SU-DHL-6 (cell line): ENCODE data around the gene PPHLN1.
A peak's percentile ranks its signal among the peaks of the same experiment; 100 is the strongest.

Source experiments
- H2AFZ ChIP-seq: fragments of 200-600 bp; sonication (generic); 2 replicates; pipeline ENCODE4 v1.6.1; 2014; ENCODE audit warnings: low read depth, mild to moderate bottlenecking, moderate library complexity, mixed read lengths, antibody characterized with exemption, low read length; ENCODE audit not compliant: severe bottlenecking
- H3F3A ChIP-seq: fragments of 200-600 bp; shearing (Covaris generic); 2 replicates; pipeline ENCODE4 v1.6.0; 2016; ENCODE audit warnings: antibody characterized with exemption, mild to moderate bottlenecking; ENCODE audit not compliant: insufficient read depth
- H3K27ac ChIP-seq: fragments of 200-600 bp; sonication (generic); 2 replicates; pipeline ENCODE4 v1.5.1; 2016; ENCODE audit warnings: low read depth, mild to moderate bottlenecking, low read length, moderate library complexity, mixed read lengths
- H3K27me3 ChIP-seq: fragments of 200-600 bp; sonication (generic), shearing (Covaris generic); 2 replicates; pipeline ENCODE4 v1.6.0; 2014; ENCODE audit warnings: mild to moderate bottlenecking, low read length
- H3K36me3 ChIP-seq: fragments of 200-600 bp; sonication (generic); 2 replicates; pipeline ENCODE4 v1.6.1; 2014; ENCODE audit warnings: mild to moderate bottlenecking, low read length, mixed read lengths
- H3K4me2 ChIP-seq: fragments of 300-600, 200-600 bp; shearing (Covaris generic), sonication (generic); 2 replicates; pipeline ENCODE4 v1.6.0; 2014; ENCODE audit warnings: low read length, low read depth, mild to moderate bottlenecking; ENCODE audit not compliant: poor library complexity, severe bottlenecking
- H3K4me3 ChIP-seq: fragments of 200-600 bp; sonication (generic); 2 replicates; pipeline ENCODE4 v1.5.1; 2014; ENCODE audit warnings: antibody characterized with exemption, low read length, mild to moderate bottlenecking, mixed read lengths; ENCODE audit not compliant: insufficient read depth, poor library complexity, severe bottlenecking
- H3K79me2 ChIP-seq: fragments of 200-600 bp; sonication (generic); 2 replicates; pipeline ENCODE4 v1.6.1; 2014; ENCODE audit warnings: mild to moderate bottlenecking, low read length, moderate library complexity; ENCODE audit not compliant: insufficient read depth
- H3K9ac ChIP-seq: fragments of 200-600 bp; sonication (generic); 2 replicates; pipeline ENCODE4 v1.7.0; 2014; ENCODE audit warnings: mild to moderate bottlenecking, low read length
- H3K9me2 ChIP-seq: fragments of 200-600 bp; sonication (generic); replicated peaks from 2 replicates; pipeline ENCODE4 v1.6.1; 2014; ENCODE audit warnings: low read length; ENCODE audit not compliant: insufficient read depth
- H3K9me3 ChIP-seq: fragments of 200-600 bp; sonication (generic); 2 replicates; pipeline ENCODE4 v1.6.1; 2014; ENCODE audit warnings: low read length, mixed read lengths; ENCODE audit not compliant: insufficient read depth
- H4K20me1 ChIP-seq: fragments of 200-600 bp; sonication (generic); 2 replicates; pipeline ENCODE4 v1.6.1; 2014; ENCODE audit warnings: low read depth, mild to moderate bottlenecking, antibody characterized with exemption, low read length, moderate library complexity, mixed read lengths
- EZH2phosphoT487 ChIP-seq: fragments of 200-600 bp; sonication (generic), shearing (Covaris generic); conservative IDR thresholded peaks from 2 replicates; pipeline ENCODE4 v1.6.1; 2018; ENCODE audit warnings: mild to moderate bottlenecking, antibody characterized with exemption, low read length, moderate library complexity, mixed read lengths
- TF ChIP-seq, protein P1 (sequence below): fragments of 200-600 bp; sonication (generic); IDR thresholded peaks from one replicate; pipeline ENCODE4 v1.5.1; 2017; ENCODE audit warnings: antibody characterized with exemption, mild to moderate bottlenecking, low read length, moderate library complexity; ENCODE audit not compliant: insufficient read depth, poor library complexity, severe bottlenecking

The PPHLN1 gene

DNA sequence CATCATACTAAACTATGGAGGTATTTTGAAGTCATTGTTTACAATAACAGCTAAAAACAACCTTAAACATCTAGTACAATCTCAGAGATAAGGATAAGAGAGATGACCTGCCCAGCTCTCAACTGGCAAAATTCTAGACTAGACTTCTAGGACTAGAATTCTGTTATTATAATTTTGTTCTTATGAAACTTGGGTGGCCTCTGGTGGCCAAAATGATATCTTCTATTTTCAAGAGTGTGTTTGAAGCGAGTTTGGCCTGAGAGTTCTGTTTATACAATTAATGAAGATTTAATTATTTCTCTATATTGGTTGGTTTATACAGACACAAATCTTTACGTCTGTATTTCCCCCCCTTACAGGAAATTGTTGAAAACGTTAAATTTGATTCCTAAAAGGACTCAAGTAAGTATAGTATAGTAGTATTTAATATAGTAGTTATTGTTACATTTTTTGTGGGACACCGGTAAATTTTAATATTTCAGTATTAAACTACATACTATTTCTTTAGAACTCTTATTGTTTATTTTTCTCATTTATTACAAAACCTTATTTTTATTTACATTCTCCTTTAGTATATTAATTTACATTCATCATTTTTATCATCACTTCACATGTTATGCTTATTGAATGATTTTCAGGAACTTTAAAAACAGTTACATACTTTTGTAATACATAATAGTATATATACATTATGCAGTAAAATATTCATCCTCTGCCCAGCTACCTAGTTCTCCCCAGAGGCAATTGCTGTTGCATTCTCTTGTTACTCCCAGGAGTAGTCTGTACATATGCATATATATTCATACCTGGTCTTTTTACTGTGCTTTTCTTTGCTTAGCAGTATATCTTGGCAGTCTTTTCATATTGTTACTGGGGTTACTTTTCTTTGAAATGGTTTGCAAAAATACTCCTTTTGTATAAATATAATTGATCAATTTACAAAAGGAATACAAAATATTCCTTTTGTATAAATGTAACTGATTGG lies 6.6 kb downstream of the PPHLN1 start:
- no peaks in the 10 kb centered on the region for H3K9me2 ChIP-seq
- H3K4me2 ChIP-seq, result peak overlapping the region; percentile 39
- H3K27ac ChIP-seq, result no peak overlapping the region
- H3K36me3 ChIP-seq, result peaks cover 11% of the 10 kb centered on the region
- H3K27me3 ChIP-seq, result no peaks in the 10 kb centered on the region
- H3K79me2 ChIP-seq, result peaks cover 95% of the 10 kb centered on the region
- H3F3A ChIP-seq, result peaks cover 15% of the 10 kb centered on the region; the same call in 1 of the 2 replicates
- TF ChIP-seq EZH2phosphoT487, result no peak
- TF ChIP-seq, protein P1, sequence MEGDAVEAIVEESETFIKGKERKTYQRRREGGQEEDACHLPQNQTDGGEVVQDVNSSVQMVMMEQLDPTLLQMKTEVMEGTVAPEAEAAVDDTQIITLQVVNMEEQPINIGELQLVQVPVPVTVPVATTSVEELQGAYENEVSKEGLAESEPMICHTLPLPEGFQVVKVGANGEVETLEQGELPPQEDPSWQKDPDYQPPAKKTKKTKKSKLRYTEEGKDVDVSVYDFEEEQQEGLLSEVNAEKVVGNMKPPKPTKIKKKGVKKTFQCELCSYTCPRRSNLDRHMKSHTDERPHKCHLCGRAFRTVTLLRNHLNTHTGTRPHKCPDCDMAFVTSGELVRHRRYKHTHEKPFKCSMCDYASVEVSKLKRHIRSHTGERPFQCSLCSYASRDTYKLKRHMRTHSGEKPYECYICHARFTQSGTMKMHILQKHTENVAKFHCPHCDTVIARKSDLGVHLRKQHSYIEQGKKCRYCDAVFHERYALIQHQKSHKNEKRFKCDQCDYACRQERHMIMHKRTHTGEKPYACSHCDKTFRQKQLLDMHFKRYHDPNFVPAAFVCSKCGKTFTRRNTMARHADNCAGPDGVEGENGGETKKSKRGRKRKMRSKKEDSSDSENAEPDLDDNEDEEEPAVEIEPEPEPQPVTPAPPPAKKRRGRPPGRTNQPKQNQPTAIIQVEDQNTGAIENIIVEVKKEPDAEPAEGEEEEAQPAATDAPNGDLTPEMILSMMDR, result peak; percentile 45
- H3K9me3 ChIP-seq, result no peaks in the 10 kb centered on the region
- no peak overlapping the region for H3K9ac ChIP-seq
- no peak overlapping the region for H3K4me3 ChIP-seq
- H2AFZ ChIP-seq, result no peak overlapping the region
- H4K20me1 ChIP-seq, result peaks cover 41% of the 10 kb centered on the region

DNA sequence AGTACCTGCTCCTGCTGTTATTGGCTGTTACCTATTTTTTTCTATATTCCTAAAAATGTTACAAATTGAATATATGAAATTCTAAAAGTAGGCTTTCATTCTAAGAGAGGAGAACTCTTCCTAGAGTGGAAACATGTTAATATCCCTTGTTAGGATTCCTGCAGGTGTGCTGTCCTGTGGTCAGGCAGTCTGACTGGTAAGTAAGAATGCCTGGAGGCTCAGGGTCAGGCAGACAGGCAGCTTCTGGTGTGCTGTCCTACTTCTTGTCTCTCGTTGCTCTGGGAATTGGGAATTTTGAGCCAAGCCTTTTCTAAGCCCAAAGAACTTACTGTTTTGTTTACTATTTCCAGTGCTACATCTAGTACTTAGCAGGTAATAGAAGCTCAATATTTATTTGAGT lies 10.3 kb downstream of the PPHLN1 start:
- peaks cover 12% of the 10 kb centered on the region; the same call in 1 of the 2 replicates for H3F3A ChIP-seq
- no peak overlapping the region for H3K4me2 ChIP-seq
- no peak for TF ChIP-seq EZH2phosphoT487
- TF ChIP-seq, protein P1, result no peak
- H2AFZ ChIP-seq, result no peak overlapping the region
- H3K4me3 ChIP-seq, result no peak overlapping the region
- no peaks in the 10 kb centered on the region for H3K9me2 ChIP-seq
- H3K9ac ChIP-seq, result no peak overlapping the region
- H3K27ac ChIP-seq, result no peak overlapping the region
- H3K27me3 ChIP-seq, result no peaks in the 10 kb centered on the region
- peaks cover 14% of the 10 kb centered on the region for H3K36me3 ChIP-seq
- H3K9me3 ChIP-seq, result no peaks in the 10 kb centered on the region
- peaks cover 98% of the 10 kb centered on the region for H3K79me2 ChIP-seq
- peaks cover 34% of the 10 kb centered on the region for H4K20me1 ChIP-seq

DNA sequence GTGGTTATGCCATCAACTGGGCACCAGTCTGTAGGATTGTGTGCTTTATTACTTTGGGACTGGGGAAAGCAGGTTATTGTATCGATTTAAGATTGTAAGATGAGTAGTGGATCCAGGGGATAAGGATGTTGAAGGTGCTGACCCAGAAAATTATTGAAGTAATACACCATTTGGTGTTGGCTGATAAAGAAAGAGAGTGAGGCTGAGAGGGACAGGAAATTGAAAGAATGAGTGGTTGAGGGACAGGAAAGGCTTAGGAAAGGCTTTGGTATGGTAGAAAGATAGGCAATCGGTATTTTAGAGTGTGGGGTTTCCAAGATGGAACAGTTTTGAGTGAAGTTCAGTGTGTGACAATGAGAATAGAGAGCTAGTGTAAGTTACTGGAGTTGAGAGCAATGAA lies 12.3 kb downstream of the PPHLN1 start:
- Histone ChIP-seq H3K27me3 (no peaks in the 10 kb centered on the region), H3K9ac (no peak overlapping the region), H3K27ac (no peak overlapping the region), H4K20me1 (peaks cover 27% of the 10 kb centered on the region), H2AFZ (no peak overlapping the region), H3K4me2 (no peak overlapping the region), H3F3A (peaks cover 8% of the 10 kb centered on the region; the same call in 1 of the 2 replicates), H3K9me2 (no peaks in the 10 kb centered on the region), H3K79me2 (peaks cover 97% of the 10 kb centered on the region), H3K9me3 (no peaks in the 10 kb centered on the region), H3K4me3 (no peak overlapping the region), H3K36me3 (peaks cover 24% of the 10 kb centered on the region)
- no peak for TF ChIP-seq EZH2phosphoT487
- TF ChIP-seq, protein P1, result no peak
